HepG2 (cell line): ENCODE data around the gene RBFOX1. TPM values are rescaled to one million over a fixed set of nuclear protein-coding genes. Genes with fewer than 3 reads are reported as not detected.

Experiments used
- ATAC-seq: fragments of 200-7000 bp; cut with Tn5 transposase; 3 replicates; pipeline ENCODE4 v1.9.1; 2020; ENCODE audit warnings: mild to moderate bottlenecking, moderate library complexity
- BruUV-seq: library from RNA; stranded (reverse); fragments of 400-500 nt; replicated peaks from 2 replicates; lab custom pipeline; 2021; lab: Mats Ljungman, UMichigan
- CTCF ChIA-PET: fragments of 300-600 bp; formaldehyde crosslinking; extraction: SDS; loops from one replicate; lab custom pipeline; 2021; ENCODE audit warnings: low total read pairs, inconsistent platforms, low intra/inter-chr PET ratio; lab: Yijun Ruan, JAX
- POLR2A ChIA-PET: fragments of 350-600 bp; sonication (Branson Sonifier 250); formaldehyde crosslinking; loops from one replicate; lab custom pipeline; 2020; ENCODE audit warnings: antibody characterized with exemption, inconsistent platforms; lab: Yijun Ruan, JAX
- DNase-seq: peaks from one replicate; pipeline ENCODE4 v3.0.0-alpha.2; 2015; ENCODE audit warnings: low spot score
- FAIRE-seq: peaks from 3 replicates; lab custom pipeline; 2011; peaks lifted over from hg19 to GRCh38; lab: Jason Lieb, UNC
- H2AFZ ChIP-seq: one replicate; pipeline ENCODE4 v1.6.1; 2011; ENCODE audit warnings: low read length, inconsistent platforms
- H3K27ac ChIP-seq: fragments of 300-600 bp; 3 replicates; pipeline ENCODE4 v1.8.0; 2011; ENCODE audit warnings: mixed run types, mild to moderate bottlenecking, mixed read lengths, low read length, inconsistent platforms; ENCODE audit not compliant: insufficient read depth; ENCODE audit errors: extremely low read length
- H3K27me3 ChIP-seq, 2 experiments: fragments of 200-600 bp in 1 of 2; 2 replicates in 1 of 2; 3 replicates in 1 of 2; pipeline versions ENCODE4 v1.6.0 to v1.8.0; 2011; ENCODE audit warnings: low read length in 2 of 2, mild to moderate bottlenecking in 2 of 2, moderate library complexity in 2 of 2, inconsistent platforms in 1 of 2; ENCODE audit not compliant: insufficient read depth in 2 of 2, control insufficient read depth in 1 of 2
- H3K36me3 ChIP-seq, 2 experiments: fragments of 200-600 bp in 1 of 2; replicated peaks in 1 of 2; 2 replicates in 1 of 2; 3 replicates in 1 of 2; pipeline versions ENCODE4 v1.5.1 to v1.8.0; 2011; ENCODE audit warnings: low read length in 2 of 2, inconsistent platforms in 1 of 2; ENCODE audit not compliant: insufficient read depth in 2 of 2, control insufficient read depth in 1 of 2
- H3K4me1 ChIP-seq: 2 replicates; pipeline ENCODE4 v1.5.1; 2012; ENCODE audit warnings: low read length, inconsistent platforms; ENCODE audit not compliant: insufficient read depth
- H3K4me2 ChIP-seq: 2 replicates; pipeline ENCODE4 v1.6.0; 2011; ENCODE audit warnings: low read depth, low read length, inconsistent platforms
- H3K4me3 ChIP-seq, 3 experiments: fragments of 200-600 bp in 1 of 3; sonication (generic), shearing (Covaris generic) in 1 of 3; replicated peaks in 1 of 3; 2 replicates each; pipeline ENCODE4 v1.5.1; 2011 to 2016; ENCODE audit warnings: low read length in 3 of 3, inconsistent platforms in 2 of 3, low read depth in 2 of 3, mild to moderate bottlenecking in 2 of 3, control low read depth in 1 of 3, mixed read lengths in 1 of 3; ENCODE audit not compliant: insufficient read depth in 1 of 3
- H3K79me2 ChIP-seq: one replicate; pipeline ENCODE4 v1.6.1; 2011; ENCODE audit warnings: low read length, inconsistent platforms; ENCODE audit not compliant: insufficient read depth
- H3K9ac ChIP-seq: 2 replicates; pipeline ENCODE4 v1.6.0; 2011; ENCODE audit warnings: mild to moderate bottlenecking, low read depth, low read length, inconsistent platforms; ENCODE audit not compliant: insufficient read depth
- H3K9me3 ChIP-seq: 2 replicates; pipeline ENCODE4 v1.5.1; 2012; ENCODE audit warnings: mild to moderate bottlenecking, low read length
- H4K20me1 ChIP-seq: 2 replicates; pipeline ENCODE4 v1.6.0; 2011; ENCODE audit warnings: inconsistent platforms, mild to moderate bottlenecking, low read length, moderate library complexity; ENCODE audit not compliant: insufficient read depth
- ARHGAP35 ChIP-seq: sonication (generic); formaldehyde crosslinking; IDR thresholded peaks from 2 replicates; pipeline ENCODE4 v1.9.0; 2022; ENCODE audit warnings: mild to moderate bottlenecking, inconsistent platforms, moderate library complexity, missing genetic modification reagents, borderline replicate concordance
- ISX ChIP-seq: sonication (generic); formaldehyde crosslinking; conservative IDR thresholded peaks from 2 replicates; pipeline ENCODE4 v1.5.0; 2020; ENCODE audit warnings: missing genetic modification reagents
- NFIB ChIP-seq: sonication (generic); formaldehyde crosslinking; IDR thresholded peaks from 2 replicates; pipeline ENCODE4 v1.9.0; 2021; ENCODE audit warnings: missing genetic modification reagents, mild to moderate bottlenecking, borderline replicate concordance
- TARDBP ChIP-seq: sonication (generic); formaldehyde crosslinking; IDR thresholded peaks from 2 replicates; pipeline ENCODE4 v1.8.0; 2022; ENCODE audit warnings: mild to moderate bottlenecking, missing genetic modification reagents
- TBL1XR1 ChIP-seq: fragments of 150-350 bp; IDR thresholded peaks from 2 replicates; pipeline ENCODE4 v1.6.1; 2014; ENCODE audit warnings: borderline replicate concordance, low read length; ENCODE audit not compliant: partially characterized antibody
- ZFY ChIP-seq: sonication (generic); formaldehyde crosslinking; IDR thresholded peaks from 2 replicates; pipeline ENCODE4 v1.4.0; 2020; ENCODE audit warnings: missing genetic modification reagents
- ZNF136 ChIP-seq: sonication (generic); formaldehyde crosslinking; IDR thresholded peaks from 2 replicates; pipeline ENCODE4 v1.8.1; 2022; ENCODE audit warnings: low read depth, mild to moderate bottlenecking, moderate library complexity, missing genetic modification reagents
- ZNF329 ChIP-seq: sonication (generic); formaldehyde crosslinking; IDR thresholded peaks from 2 replicates; pipeline ENCODE4 v1.9.0; 2021; ENCODE audit warnings: low read depth, mild to moderate bottlenecking, missing genetic modification reagents
- ZNF652 ChIP-seq: IDR thresholded peaks from 2 replicates; pipeline ENCODE4 v1.6.1; 2016; ENCODE audit warnings: low read depth, borderline replicate concordance
- ZNF770 ChIP-seq: sonication (generic); formaldehyde crosslinking; IDR thresholded peaks from 2 replicates; pipeline ENCODE4 v1.5.0; 2020; ENCODE audit warnings: mild to moderate bottlenecking, missing genetic modification reagents
- WGBS: methylation state at CpG from one replicate; pipeline ENCODE4 v1.1.6; 2017; ENCODE audit warnings: low lambda C conversion rate; 5-methylcytosine and 5-hydroxymethylcytosine counted together
- in situ Hi-C: cut with HindIII; loops from 2 replicates; pipeline ENCODE4 v1.10.0; 2017; ENCODE audit warnings: low pct_unique_long_range_greater_than_20kb; ENCODE audit not compliant: extremely low pct_ligation_motif_present
- intact Hi-C: fragments of 100-400 bp; cut with micrococcal nuclease; formaldehyde crosslinking; loops from one replicate; pipeline ENCODE4 v1.10.0; 2022; ENCODE audit not compliant: unreplicated experiment
- polyA plus RNA-seq, 8 experiments: library from polyadenylated mRNA; depleted of rRNA in 3 of 8; stranded (reverse) in 7 of 8; unstranded in 1 of 8; fragments of >200 nt; fragmentation: Illumina TruSeq in 4 of 8; extraction: Trizol in 4 of 8; gene quantifications; 2 replicates each; pipeline versions ENCODE4 v1.2.1 to v1.2.3, GENCODE V29; 2011 to 2016; ENCODE audit warnings: low read depth in 4 of 8, missing spikeins in 1 of 8, mixed read lengths in 1 of 8; ENCODE audit not compliant: insufficient read depth in 1 of 8
- total RNA-seq, 5 experiments: library from RNA; depleted of rRNA; stranded (reverse); fragments of >200 nt; fragmentation: Illumina TruSeq; extraction: Trizol; gene quantifications; 2 replicates each; pipeline ENCODE4 v1.2.3, GENCODE V29; 2016; ENCODE audit warnings: low read depth in 1 of 5

The RBFOX1 gene
- total and polyA plus RNA-seq, 2 of the 13 experiments (the other 11 are each of a cell fraction or from before 2014, with no cell fraction given): not detected

- TF ChIP-seq NFIB (no peak), TARDBP (CRISPR knock-in tag) (no peak), ZNF652 (no peak), ZNF329 (CRISPR knock-in tag) (no peak), ISX (CRISPR knock-in tag) (no peak), TBL1XR1 (no peak), ZFY (CRISPR knock-in tag) (no peak), ZNF770 (CRISPR knock-in tag) (no peak), ARHGAP35 (CRISPR knock-in tag) (no peak), ZNF136 (CRISPR knock-in tag) (no peak)
- TF ChIP-seq, all 625 proteins: peak for 0
- no peak for ATAC-seq
- Histone ChIP-seq H2AFZ (no peak overlapping the region), H3K79me2 (no peaks in the 10 kb centered on the region), H3K27ac (no peak overlapping the region), H3K9me3 (peaks cover 8% of the 10 kb centered on the region; the same call in 1 of the 2 replicates), H3K9ac (no peak overlapping the region), H3K36me3 (no peaks in the 10 kb centered on the region), H3K4me2 (no peak overlapping the region), H3K4me3 (no peak overlapping the region), H3K27me3 (no peaks in the 10 kb centered on the region), H3K4me1 (no peaks in the 10 kb centered on the region), H4K20me1 (no peaks in the 10 kb centered on the region)
- no peak for FAIRE-seq
- intact Hi-C loops: no loop called here
- no TSS peak for BruUV-seq
- in situ Hi-C loops: no loop called here
- 9% methylated on average over 3 of the region's 3 CpGs for WGBS
- ChIA-PET POLR2A (no interaction called here), CTCF (no interaction called here)
- DNase-seq: no peak
Measured at GRCh38 chr16:7503666-7504065, 171.0 kb downstream of the RBFOX1 start.
